HG02943 (cell line): Measurements from ENCODE around the gene RAD51B.
"Not testable (repeated sequence)": the region's sequence is repeated elsewhere in the genome, so short reads cannot be mapped to it uniquely, and the experiment has no call there.

Source experiments
- ATAC-seq: cut with Tn5 transposase; IDR thresholded peaks from one replicate; pipeline ENCODE4 v1.9.1; 2021; ENCODE audit warnings: mild to moderate bottlenecking, low read depth, moderate library complexity; ENCODE audit not compliant: unreplicated experiment

RAD51B gene

DNA sequence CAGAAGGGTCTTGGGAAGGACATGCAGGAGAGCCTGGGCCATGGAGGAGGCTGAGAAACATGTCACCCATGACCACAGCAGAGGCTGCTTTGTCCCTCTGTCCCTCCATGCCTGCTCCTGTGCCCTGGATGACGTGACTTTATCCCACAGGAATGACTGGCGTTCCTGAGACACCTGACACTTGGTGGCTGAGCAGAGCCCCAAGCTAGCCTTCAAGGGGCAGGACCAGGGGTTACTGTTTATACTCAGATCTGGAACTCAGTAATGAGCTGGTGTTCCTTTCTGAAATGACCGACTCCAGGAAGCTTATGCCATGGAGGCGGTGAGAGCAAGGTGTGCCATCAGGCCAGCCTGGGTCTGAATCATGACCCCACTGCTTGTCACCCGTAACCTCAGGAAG, 929.1 kb downstream of the RAD51B start:
- ATAC-seq, result no peak

GRCh38 chr14:68749487-68750475, 930.2 kb downstream of the RAD51B start:
- ATAC-seq, result no peak

DNA sequence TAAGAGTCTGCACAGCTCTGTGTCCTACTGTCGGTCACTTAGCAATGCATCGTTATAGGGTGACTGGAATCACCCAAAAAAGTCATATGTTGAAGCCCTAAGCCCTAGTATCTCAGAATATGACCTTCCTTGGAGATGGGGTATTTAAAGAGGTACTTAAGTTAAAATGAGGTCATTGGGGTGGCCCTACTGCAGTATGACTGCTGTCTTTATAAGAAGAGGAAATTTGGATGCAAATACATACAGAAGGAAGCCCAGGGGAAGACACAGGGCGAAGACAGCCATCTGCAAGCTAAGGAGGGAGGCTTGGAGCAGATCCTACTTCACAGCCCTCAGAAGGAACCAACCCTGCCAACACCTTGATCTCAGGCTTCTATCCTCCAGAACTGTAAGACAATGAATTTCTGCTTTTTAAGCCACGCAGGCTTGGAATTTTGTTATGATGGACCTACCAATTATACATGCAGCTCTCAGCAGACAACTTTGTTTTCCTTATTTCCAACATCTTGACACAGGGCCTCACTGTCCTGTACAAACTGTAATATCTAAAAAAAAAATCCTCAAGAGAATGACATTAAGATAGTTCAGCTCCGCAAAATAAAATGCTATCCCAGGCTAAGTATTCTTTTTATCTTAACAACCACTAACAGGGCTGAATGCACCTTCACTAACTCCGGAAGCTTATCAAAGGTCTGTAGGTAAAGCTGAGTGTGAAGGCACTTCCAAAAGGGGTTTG, 932.9 kb downstream of the RAD51B start:
- no peak for ATAC-seq

- ATAC-seq, result no peak
Observed at GRCh38 chr14:68753690-68754089, 934.1 kb downstream of the RAD51B start.

- ATAC-seq, result no peak
Observed at GRCh38 chr14:68755016-68755353, 935.4 kb downstream of the RAD51B start.

- no peak for ATAC-seq
Observed at GRCh38 chr14:68756000-68756481, 936.5 kb downstream of the RAD51B start.

DNA sequence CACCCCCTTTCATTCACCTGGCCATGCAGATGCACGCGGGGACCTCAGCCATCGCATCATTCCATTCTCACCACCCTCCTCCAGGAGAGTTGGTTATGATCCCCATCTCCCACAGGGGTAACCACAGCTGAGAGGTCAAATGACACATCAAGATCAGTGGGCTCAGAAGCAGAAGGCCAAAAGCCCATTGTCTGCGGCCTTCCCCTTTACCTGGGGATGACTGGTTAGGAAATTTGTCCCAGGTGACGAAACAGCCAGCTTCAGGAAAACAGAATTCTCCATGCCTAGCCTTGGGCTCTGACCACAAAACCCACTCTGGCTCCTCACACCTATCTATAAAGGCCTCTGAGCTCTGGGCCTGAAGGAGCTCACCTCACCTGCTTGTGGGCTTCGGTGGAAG, 937.2 kb downstream of the RAD51B start:
- no peak for ATAC-seq

- ATAC-seq, result no peak
Observed at GRCh38 chr14:68757618-68758081, 938.1 kb downstream of the RAD51B start.

DNA sequence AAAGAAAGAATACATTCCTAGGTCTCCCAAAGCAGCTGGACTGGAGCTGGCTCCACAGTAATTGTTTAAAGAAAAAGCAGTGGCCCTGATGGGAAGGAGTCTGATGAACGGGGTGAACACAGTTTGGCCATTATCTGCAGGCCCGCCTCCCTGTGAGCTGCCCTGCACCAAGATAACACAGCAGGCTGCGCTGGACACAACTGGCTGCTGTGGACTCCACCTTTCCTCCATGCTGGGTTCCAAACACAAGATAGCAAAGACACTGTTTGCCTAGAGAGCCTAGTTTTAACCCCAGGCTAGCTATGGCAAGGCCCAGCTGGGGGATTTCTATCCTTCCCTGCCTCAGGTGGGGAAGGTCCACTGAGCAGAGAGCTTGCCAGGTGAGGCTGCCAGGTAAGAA, 938.7 kb downstream of the RAD51B start:
- no peak for ATAC-seq

- no peak for ATAC-seq
Observed at GRCh38 chr14:68759017-68759560, 939.5 kb downstream of the RAD51B start.

DNA sequence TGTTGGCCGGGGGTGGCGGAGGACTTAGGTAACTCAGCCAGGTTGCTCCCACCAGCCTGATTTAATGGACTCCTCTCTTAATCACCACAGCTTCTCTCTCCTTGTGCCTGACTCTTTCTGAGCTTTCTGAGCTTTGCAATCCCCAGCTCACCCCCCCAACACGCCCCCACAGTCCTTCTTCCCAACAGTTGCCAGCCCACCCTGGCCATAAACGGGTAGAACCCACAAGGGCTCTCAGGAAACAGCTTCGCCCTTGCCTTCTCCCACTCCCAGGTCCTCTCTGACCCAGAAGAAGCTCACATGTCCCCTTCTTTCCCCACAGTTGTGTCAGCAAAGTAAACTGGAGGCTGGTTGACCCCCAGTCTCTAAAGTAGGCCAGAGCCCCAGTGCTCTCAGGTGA, 940.4 kb downstream of the RAD51B start:
- no peak for ATAC-seq

- no peak for ATAC-seq
Observed at GRCh38 chr14:68760761-68761160, 941.2 kb downstream of the RAD51B start.

DNA sequence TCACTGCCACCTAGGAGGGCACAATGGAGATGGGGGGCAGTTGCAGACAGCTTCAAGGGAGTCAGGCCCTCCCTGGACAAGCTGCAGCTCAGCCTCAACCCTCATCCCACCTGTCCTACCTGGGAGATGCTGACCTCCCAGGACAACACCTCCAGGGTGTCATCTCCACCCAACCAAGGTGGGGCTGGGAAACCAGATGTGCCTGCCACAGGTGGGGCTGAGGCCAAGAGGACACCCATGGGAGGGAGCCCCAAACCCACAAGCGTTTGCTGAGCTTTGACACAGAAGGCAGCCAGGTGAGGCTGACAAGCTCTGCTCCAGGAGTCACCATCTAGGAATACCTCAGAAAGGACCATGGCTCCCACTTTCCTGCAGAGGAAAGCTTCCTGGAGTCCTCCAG, 941.8 kb downstream of the RAD51B start:
- ATAC-seq, result no peak

DNA sequence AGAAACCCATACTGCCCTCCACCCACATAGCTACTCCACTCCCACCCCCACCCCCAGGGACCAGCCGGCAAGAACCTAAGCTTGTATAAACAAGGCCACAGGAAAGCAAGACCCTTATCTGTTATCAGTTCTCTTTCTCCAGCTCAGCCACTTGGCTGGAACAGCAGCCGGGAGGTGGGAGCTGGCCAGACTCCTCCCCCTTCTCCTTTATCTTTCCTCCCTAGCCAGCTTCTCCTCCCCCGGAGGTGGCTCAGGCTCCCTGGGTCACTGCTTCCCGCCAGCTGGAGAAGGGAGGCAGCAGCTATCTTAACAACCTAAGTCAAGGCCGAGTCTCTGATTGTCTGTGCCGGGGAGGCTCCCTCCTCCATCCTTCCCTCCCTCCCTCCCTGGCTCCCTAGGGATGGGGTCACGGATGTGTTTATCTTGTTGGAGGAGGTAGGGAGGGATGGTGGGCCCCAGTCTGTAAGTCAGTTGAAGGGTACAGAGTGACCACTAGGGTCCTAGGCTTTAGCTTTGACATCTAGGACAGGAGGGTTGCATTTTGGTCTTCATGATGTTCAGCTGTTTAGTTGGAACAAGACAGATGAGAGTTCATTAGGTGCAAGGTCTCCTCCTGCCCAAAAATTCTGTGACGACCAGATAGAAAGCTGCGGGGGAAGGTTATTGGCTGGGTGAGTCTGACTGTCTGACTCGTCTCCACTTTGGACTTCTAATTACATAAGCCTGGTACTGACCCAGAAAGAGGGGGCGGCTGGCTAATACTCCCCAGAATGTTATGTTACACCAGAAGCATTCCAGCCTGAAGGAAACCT, 943.6 kb downstream of the RAD51B start:
- no peak for ATAC-seq

- not testable (repeated sequence) for ATAC-seq
Observed at GRCh38 chr14:68763843-68764242, 944.3 kb downstream of the RAD51B start.

GRCh38 chr14:68766299-68767247, 947.0 kb downstream of the RAD51B start:
- ATAC-seq, result no peak

DNA sequence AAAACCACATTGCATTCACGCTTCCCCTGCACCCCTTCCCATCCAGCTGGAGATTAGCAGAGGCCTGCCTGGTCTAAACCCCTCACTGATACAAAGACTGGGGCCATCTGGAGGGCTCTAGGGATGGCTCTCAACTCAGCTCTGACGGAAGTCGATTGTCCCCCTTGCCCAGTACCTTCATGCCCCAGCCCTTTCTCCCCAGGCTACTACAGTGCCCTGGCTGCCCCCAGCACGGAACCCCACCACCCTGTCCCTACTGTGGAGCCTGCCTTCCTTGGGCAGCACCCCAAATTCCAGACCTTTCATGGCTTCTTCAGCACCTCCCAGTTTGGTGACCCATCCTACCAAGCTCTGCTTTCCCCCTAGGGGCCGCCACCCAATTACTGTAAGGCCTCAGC, 947.7 kb downstream of the RAD51B start:
- no peak for ATAC-seq

GRCh38 chr14:68768316-68768715, 948.7 kb downstream of the RAD51B start:
- no peak for ATAC-seq

DNA sequence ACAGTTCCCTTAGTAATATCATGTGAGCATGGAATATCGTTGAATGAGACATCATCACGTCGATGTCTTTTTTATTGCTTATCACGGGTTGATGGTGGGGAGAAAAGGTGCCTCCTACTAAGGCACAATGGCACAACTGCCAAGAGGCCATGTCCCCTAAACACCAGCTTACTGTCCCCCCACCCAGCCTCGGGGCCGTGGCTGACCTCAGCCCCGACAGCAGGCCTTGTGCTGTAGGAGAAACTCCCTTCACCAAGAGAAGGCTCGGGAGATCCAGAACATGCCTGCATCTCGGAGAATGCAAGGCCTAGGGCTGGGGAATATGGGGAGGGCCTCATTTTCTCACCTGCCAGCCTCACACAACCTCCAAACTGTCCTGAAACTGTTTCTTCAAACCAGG, 950.5 kb downstream of the RAD51B start:
- no peak for ATAC-seq
